GM18502 (cell line): ENCODE results near the gene NR6A1.
"Not testable (repeated sequence)": the region's sequence is repeated elsewhere in the genome, so short reads cannot be mapped to it uniquely, and the experiment has no call there.

Source experiments
- ATAC-seq: cut with Tn5 transposase; IDR thresholded peaks from one replicate; pipeline ENCODE4 v1.9.1; 2021; ENCODE audit warnings: mild to moderate bottlenecking; ENCODE audit not compliant: unreplicated experiment, poor library complexity

Gene NR6A1

DNA sequence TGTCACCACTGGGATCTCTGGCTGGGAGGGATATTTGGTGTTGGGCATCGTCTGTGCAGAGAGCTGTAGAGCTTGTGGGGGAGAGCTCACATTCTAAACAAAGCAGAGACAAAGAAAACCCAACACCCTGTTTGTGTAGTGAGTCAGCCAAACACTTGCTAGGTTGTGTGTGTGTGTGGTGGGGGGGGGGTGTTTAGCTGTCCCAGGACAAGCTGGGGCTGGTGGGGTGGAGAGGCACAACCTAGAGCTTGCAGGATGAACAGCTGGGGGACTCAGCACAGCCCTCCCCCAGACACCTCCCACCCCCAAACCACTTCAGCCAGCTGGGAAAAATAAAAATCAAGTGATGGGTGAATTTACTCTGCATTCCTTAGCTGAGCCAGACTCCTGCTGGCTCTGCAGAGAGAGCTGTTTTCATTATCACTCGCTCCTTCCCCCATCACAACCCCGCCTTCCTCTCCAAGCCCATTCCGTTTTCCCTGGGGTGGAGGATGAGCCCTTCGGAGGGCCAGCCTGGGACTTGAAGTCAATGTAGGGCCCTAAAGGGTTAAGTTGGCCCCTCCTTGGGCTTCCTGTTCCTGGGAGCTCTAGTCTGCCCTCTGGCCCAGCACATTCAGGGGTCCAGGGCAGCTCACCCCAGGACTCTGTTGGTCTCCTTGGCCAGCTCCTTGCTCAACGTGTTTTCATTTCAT is 8.4 kb upstream of the NR6A1 start:
- no peak for ATAC-seq

DNA sequence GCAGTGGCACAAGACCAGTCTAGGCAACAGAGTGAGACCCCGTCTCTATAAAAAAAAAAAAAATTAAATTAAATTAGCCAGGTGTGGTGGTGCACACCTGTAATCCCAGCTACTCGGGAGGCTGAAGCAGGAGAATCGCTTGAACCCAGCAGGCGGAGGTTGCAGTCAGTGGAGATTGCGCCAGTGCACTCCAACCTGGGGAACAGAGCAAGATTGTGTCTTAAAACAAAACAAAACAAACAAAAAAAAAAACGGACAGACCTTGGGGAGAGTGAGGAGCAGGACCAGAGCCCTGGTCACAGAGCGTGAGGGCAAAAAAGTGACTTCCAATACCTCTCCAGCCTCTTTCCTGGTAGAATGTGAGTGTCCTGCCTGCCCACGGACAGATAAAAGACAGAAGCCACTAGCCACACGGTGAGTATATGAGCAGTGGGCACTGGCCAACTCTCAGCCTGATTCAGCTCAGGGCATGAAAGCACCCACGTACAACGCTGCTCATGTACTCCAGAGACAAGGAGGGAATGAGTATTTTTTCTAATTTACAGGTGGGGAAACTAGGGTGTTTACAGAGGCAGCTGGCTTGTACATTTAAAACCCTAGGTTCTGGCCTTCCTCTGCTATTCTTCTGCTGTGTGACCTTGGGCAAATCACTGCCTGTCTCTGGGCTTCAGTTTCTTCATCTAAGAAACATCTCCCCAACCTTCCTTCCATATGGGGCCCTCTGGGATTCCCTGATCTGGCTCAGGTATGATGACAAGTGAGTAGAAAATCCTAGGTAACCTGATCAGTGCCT is 7.7 kb upstream of the NR6A1 start:
- no peak for ATAC-seq

DNA sequence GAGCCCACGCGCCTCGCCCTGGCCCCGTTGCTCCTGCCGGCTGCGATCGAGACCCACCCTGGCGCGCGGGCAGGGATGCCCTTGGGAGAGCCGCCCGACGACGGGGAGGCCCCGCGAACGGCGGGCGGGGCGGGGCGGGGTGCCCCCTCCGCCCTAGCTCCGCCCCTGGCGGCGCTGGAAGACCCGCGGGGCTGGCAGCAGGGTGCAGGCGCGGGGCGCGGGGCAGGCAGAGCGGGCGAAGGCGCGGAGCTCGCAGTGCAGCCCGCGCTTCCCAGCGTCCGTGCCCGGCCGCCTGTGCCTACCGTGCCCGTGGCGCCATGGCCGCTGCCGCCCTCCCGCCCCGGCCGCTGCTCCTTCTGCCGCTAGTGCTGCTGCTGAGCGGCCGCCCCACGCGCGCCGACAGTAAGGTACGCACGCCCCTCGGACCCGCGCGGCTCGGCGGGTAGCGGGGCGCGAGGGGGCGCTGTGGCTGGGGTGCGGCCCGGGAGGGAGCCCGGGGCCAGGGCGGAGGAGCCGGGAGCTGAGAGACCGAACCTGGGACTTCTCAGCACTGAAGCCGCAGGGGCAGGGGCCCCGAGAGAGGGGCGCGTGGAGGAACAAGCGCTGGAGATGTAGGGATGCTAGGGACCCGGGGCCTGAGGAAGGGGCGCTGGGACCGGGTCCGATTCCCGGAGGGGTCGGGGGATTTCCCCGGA is 6.0 kb upstream of the NR6A1 start, which contains the start of gene OLFML2A:
TSS of gene OLFML2A (plus strand) at position 180 of the 695 bp plus-strand sequence. CDS start at position 318, 138 bp downstream.
- no peak for ATAC-seq

DNA sequence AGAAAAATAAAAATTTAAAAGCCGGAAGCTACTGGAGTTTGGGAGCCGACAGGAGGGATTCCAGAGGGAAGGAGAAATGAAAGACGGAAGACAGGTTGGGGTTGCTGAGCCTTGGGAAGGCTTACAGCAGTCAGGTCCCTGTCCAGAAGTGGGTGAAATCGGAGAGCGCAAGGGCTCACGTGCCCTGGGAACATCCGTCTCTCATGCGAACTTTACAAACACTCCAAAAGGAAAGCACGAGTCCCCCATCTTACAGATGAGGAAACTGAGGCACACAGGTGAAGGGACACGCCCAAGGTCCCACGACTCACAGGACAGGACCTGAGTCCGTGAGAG is 5.5 kb upstream of the NR6A1 start:
- no peak for ATAC-seq

DNA sequence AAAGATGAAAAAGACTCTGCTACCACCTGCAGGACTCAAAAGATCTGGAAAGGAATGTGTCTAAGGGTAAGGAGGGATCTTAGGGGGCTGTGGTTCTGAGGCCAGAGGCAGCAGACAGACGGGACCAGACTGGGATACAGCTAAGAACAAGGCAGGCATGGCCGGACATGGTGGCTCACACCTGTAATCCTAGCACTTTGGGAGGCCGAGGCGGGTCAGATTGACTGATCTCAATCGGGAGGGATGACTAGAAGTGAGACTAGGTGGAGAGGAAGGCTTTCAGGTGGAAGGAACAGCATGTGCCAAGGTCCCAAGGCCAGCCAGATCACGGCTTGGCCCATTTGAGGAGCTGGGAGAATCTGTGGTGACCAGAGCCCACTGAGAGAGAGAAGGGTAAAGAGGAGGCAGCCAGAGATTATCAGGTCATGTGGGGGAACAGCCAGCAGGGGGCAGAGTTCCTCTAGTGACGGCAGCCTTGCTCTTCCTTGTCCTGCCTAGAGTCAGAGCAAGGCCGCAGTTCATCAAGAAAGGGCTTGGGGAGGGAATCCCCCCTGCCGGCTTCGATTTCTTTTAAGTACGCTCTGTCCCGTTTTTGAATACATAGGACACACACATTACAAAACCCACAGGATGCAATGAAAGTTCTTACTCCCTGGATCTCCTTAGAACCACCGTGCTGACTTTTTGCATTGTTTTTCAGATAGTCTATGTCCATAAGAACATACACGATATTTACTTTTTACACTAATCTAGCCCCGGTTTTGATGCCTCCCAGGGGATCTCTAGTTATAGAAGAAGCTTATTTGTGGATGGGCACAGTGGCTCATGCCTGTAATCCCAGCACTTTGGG is 3.2 kb upstream of the NR6A1 start:
- ATAC-seq: no peak

DNA sequence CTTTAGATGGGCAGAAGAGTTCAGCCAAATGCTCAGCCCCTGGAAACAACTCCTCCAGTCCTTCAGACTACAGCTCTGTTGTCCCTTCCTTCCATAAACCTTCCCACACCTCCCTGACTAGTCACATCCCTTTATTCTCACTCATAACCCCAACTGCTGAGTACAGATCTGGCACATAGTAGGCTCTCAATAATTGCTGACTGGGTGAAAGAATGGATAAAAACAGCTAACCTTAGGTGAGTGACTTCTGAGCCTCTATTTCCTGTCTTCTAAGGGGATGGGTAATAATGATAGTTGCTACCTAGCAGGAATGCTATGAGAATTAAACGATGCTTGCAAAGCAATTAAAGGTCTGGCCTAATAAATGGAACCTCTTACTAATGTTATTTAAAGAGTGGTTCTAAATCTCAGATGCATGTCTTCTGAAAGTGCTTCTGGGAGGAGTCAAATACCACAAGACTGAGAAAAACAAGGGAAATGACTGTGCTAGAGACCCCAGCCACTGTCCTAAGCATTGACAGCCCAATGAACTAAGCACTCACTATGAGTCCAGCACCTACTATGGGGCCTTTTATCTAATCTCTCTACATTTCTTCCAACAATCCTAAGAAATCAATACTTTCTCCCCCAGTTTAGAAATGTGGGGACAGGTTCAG is 2.5 kb upstream of the NR6A1 start:
- ATAC-seq: no peak

DNA sequence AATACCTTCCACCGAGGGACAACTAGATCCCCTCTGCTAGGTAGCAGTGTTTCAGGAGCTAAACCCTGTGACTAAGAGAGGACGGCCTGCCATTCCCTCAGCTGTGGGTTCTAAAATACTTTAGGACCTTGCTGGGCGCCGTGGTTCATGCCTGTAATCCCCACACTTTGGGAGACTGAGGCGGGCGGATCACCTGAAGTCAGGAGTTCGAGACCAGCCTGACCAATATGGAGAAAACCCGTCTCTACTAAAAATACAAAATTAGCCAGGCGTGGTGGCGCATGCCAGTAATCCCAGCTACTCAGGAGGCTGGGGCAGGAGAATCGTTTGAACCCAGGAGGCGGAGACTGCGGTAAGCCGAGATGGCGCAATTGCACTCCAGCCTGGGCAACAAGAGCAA is 1.8 kb upstream of the NR6A1 start:
- not testable (repeated sequence) for ATAC-seq

DNA sequence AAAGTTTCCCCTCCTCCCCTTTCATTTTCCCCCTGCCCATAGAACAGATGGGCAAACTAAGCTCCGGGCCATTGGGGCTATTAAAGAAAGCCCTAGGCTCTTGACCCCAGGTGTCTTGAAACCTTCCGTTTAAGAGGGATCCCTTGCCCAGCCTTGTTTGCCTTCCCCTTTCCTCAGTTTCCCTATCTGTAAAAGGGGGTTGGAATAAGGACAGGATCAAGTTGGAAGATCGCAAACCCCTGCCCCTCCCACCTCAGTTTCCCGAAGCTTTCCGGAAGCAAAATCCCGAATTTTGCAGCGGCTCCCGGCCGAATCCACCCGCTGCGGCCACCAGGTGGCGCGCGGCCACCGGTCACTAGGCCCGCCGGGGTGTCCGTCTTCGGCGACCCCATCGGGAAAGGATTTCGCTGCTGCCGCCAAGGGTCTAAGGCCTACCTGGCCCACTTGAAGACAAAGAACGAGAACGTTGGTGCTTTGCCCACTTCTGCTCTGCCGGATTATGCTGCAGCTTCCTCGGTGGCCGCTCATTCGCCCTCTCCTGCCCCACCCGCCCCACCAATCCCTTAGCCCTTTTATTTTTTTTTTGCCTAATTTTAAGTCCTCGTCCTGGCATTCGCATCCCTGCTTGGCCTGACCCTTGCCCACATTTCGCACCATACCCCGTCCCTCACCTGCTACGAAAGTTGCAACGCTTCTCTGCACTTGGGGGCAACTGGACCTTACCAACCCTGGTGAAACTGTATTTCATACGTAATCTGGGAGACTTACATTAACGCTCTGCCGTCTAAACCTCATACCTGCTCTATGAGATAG is 962 bp upstream of the NR6A1 start:
- no peak for ATAC-seq

DNA sequence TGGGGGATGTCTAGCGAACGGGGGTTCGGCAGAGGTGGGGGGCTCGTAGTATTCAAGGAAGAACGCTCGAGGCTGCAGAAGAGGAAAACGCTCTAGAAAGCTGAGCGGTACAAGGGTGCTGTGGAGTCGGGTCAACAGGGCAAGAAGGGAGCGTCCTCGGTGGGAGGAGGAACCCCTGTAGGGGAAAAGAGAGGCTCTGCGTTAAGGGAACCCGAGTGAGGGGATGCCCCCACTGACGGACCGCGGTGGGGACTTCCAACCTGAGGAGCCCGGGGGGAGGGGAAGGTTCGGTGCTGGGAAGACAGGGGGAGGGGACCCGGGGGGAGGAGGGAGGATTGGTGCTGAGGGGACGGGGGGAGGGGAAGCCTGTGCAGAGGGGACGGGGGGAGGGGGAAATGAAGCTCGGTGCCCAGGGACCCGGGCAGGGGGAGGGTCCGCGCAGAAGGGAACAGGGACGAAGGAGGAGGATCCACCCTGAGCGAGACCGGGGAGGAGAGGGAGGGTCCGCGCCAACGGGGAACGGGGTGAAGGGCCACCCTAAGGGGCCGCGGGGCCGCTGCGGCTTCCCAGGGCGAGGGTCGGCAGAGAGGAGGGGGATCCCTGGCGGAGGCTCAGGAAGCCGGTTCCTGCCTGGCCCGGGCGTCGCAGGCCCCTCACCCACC is 621 bp downstream of the NR6A1 start:
- no peak for ATAC-seq

DNA sequence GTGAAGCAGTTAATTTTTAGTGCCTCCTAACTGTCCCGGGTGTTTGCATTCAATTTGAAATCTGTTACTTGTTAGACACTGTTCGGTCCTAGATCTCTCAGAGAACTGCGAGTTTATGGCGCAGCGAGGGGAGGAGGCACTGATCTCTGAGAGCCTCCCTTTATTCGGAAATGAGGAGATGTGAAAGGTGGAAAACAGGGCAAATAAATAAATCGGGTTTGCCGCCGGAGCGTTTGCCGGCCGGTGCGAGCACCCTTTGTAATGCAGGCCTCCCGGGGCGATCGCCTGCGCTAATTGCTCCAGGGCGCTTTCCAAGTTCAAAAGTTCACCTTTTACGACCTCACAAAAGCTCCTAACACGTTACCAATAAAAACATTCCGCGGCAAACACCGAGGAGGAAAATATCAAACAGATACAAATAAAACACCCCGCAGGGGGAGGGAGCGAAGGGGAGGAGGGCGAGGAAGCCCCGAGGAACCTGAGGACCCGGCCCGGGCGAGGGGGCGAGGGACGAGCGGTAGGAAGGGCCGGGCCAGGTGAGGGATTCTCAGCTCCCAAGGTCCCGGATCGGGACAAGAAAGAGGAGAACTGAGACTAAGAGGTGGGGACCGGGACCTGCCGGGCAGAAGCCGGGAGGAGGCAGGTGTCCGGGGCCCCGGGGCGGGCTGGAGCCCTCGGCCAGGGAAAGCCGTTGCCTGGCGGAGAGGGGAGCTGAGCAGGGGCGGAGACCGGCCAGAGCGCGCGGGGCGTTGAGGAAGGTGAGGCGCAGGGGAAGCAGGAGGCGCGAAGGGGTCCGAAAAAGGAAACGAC is 1.4 kb downstream of the NR6A1 start:
- no peak for ATAC-seq

DNA sequence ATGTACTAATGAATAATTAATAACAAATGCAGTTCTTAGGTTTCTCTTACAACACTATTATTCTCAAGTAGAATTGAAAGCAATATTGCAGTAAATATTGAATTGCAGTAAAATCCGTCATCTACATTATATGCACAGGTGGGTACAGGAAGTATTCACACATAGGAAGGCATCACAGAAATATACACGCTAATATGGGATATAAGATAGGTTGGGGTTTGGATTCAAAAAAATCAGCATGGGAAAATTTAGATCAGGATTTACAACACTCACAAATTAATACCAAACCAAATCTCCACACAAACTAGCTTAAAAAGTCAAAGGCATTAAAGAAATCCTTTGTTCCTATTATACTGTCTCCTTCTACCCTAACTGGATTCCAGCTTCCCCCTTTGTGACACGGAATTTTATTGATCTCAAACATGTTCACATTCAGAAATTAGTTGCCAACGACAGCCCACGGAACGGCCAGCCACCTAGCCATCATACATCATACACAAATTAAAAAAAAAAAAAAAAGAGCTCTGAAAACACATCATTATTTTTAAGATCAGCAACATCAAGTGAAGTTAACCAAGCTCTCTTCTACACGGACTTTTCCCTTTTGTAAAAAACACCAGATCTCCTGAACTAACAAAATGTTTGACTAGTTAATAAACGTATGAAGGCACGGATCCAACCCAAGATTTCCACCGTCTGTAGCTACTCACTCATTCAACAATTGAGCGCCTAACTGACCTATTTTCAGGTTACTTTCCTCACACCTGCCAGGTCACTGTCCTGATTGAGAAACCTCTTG is 2.2 kb downstream of the NR6A1 start:
- no peak for ATAC-seq

DNA sequence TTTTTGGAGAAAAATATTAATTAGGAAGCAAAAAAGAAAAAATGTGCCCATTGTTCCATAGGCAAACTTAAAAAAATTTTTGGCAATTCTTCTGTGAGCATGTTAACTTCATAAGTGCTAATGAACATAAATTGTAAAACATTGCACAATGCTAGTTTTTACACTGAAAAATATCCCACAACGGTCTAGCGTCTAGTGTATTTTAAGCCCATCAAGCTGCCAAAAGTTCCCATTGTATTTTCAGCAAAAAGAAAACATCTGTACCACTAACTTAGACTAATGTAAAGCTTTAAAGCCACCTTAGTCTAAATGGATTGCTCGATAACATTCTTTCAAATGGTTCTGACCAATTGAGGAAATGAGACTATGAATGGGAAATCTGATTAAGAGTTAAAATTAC is 2.8 kb downstream of the NR6A1 start:
- no peak for ATAC-seq

DNA sequence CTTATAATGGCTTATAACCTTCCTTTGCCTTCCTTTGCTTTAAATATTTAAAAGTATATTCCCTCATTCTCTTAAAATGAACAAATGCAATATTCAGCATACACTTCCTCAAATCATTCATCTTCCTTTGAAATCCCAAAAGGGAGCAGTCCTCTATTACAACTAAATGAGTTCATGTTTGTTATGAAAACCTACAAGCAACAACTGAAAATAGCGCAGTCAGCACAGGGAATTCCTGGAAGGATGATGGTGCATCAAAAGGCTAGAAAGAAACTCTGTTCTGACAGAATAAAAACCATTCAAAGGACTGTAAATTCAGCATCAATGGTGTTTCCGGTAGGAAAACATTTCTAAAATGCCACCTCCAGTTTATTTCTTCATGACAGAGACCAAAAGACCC is 3.3 kb downstream of the NR6A1 start:
- no peak for ATAC-seq

DNA sequence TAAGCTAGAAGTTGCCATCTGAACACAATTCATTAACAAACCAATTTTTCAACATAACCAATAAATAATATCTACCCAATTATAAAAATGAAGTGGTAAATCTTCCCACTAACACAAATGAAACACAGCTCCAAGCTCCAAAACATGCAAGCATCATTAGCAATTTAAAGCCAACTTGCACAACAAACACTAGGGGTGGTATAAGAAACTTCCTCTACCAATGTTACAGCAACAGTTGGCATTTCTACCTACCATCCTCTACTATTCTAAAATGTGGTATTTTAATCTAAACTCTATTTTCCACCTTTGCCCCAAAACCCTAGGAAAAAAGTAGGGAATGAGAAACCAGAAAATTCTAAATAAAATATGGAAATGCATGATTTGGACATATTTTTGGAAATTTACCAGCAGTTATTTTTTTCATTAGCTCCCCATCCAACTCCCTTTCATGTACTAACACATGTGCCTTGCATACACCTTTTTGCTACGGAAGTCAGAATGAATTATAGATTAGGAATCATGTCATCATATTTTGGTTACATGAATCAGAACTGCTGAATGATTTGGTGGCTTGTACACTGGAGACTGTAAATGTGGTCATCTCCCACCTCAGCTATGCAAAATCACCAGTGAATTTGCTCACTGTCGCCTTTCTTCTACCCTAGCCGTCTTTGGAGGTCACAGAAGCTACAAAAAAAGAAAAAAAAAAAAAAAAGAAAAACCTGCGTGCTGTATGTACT is 4.1 kb downstream of the NR6A1 start:
- ATAC-seq: no peak

DNA sequence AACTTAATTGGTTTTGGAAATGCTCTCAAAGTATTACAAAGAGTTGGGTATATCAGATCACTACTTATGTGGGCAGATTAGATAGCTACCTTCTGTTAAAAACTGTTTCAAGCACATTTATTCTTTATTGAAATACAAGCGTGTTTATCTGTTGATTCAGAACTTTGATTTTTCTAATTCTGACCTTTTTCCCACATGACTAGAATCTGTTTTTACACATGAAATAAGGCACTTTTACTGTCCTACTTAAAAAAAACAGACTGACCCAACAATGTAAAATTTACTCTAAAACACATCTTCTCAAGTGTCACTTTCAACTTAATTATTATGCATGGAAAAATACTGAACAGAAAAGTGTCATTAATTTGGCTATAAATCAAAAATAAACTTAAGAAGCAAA is 4.8 kb downstream of the NR6A1 start:
- ATAC-seq: no peak

DNA sequence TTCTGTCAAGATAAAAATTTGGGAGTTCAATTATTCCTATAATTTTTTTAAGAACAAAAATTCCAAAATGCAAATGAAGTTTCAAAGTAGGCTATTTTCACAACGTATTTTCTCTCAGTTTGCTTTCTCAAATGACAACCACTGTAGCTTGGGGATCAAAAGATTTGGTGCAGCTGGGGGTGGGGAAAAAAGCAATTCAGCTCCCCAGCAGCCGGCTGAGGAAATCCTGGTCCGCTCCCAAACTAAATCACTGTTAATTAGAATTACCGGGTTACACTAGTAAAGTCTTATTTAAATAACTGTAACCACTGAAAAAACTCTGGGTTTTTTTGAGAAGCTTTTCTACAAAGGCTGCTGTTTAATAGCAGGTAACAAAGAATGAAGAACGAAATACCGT is 5.7 kb downstream of the NR6A1 start:
- no peak for ATAC-seq
